Stimulated activated CD4-positive, alpha-beta T cell treated with anti-CD3 and anti-CD28 coated beads, Interleukin-12 subunit alpha, Interleukin-12 subunit beta, amount 100 ng/mL, for 4 hours (primary cell): Measurements from ENCODE around the gene MARK2.
A peak's percentile ranks its signal among the peaks of the same experiment; 100 is the strongest.

Experiments
- DNase-seq: peaks from one replicate; pipeline ENCODE4 v3.0.0-alpha.2; 2020

The MARK2 gene

GRCh38 chr11:63884196-63884932 is 45.5 kb downstream of the MARK2 start:
- no peak for DNase-seq

- DNase-seq = no peak
Observed at GRCh38 chr11:63887386-63887999, 48.6 kb downstream of the MARK2 start.

- peak; percentile 54 for DNase-seq
Observed at GRCh38 chr11:63888170-63889086, 49.5 kb downstream of the MARK2 start.

- DNase-seq = no peak
Observed at GRCh38 chr11:63889344-63889743, 50.4 kb downstream of the MARK2 start.

- no peak for DNase-seq
Observed at GRCh38 chr11:63890368-63890767, 51.5 kb downstream of the MARK2 start.

GRCh38 chr11:63892228-63892627 is 53.3 kb downstream of the MARK2 start:
- no peak for DNase-seq

GRCh38 chr11:63893355-63893754 is 54.4 kb downstream of the MARK2 start:
- DNase-seq = no peak

- DNase-seq = no peak
Observed at GRCh38 chr11:63896071-63896470, 57.2 kb downstream of the MARK2 start.

- DNase-seq = no peak
Observed at GRCh38 chr11:63897459-63898146, 58.7 kb downstream of the MARK2 start.

- DNase-seq = no peak
Observed at GRCh38 chr11:63901660-63902059, 62.8 kb downstream of the MARK2 start.

- DNase-seq = no peak
Observed at GRCh38 chr11:63903884-63904283, 65.0 kb downstream of the MARK2 start.

GRCh38 chr11:63904743-63905142 is 65.8 kb downstream of the MARK2 start:
- no peak for DNase-seq

GRCh38 chr11:63905179-63905578 is 66.3 kb downstream of the MARK2 start:
- DNase-seq = no peak

- DNase-seq = no peak
Observed at GRCh38 chr11:63906087-63906486, 67.2 kb downstream of the MARK2 start.

GRCh38 chr11:63906585-63906984 is 67.7 kb downstream of the MARK2 start:
- DNase-seq = peak; percentile 48

- DNase-seq = no peak
Observed at GRCh38 chr11:63907063-63907462, 68.2 kb downstream of the MARK2 start.

GRCh38 chr11:63907808-63908530 is 69.1 kb downstream of the MARK2 start:
- no peak for DNase-seq

- DNase-seq = no peak
Observed at GRCh38 chr11:63908631-63909401, 69.9 kb downstream of the MARK2 start.

GRCh38 chr11:63909591-63910506 is 70.9 kb downstream of the MARK2 start:
- no peak for DNase-seq

GRCh38 chr11:63910675-63911074 is 71.8 kb downstream of the MARK2 start:
- no peak for DNase-seq
